H9 (cell line): ENCODE results near the gene SUSD2. TPM values are rescaled to one million over a fixed set of nuclear protein-coding genes. Genes with fewer than 3 reads are reported as not detected.

Experiments
- DNase-seq: peaks from one replicate; pipeline ENCODE4 v3.0.0-alpha.2; 2017
- H2AFZ ChIP-seq: one replicate; pipeline ENCODE4 v1.6.1; 2013; ENCODE audit warnings: mild to moderate bottlenecking, low read length, control low read depth, moderate library complexity
- H2AK5ac ChIP-seq: 2 replicates; pipeline ENCODE4 v1.6.1; 2013; ENCODE audit warnings: low read length, control low read depth, mixed read lengths; ENCODE audit not compliant: insufficient read length
- H2BK120ac ChIP-seq: one replicate; pipeline ENCODE4 v1.6.1; 2013; ENCODE audit warnings: low read depth, mild to moderate bottlenecking, low read length, control low read depth, inconsistent platforms; ENCODE audit not compliant: poor library complexity, severe bottlenecking
- H2BK12ac ChIP-seq: 2 replicates; pipeline ENCODE4 v1.6.1; 2013; ENCODE audit warnings: low read length, control low read depth, mixed read lengths, low read depth; ENCODE audit not compliant: insufficient read length
- H2BK15ac ChIP-seq: 2 replicates; pipeline ENCODE4 v1.6.1; 2013; ENCODE audit warnings: low read depth, low read length, control low read depth
- H2BK20ac ChIP-seq: one replicate; pipeline ENCODE4 v1.6.1; 2013; ENCODE audit warnings: low read depth, mild to moderate bottlenecking, low read length, control low read depth, inconsistent platforms; ENCODE audit not compliant: poor library complexity, severe bottlenecking
- H2BK5ac ChIP-seq: 2 replicates; pipeline ENCODE4 v1.6.1; 2013; ENCODE audit warnings: low read length, control low read depth, mixed read lengths; ENCODE audit not compliant: insufficient read length
- H3K14ac ChIP-seq: 2 replicates; pipeline ENCODE4 v1.6.1; 2013; ENCODE audit warnings: low read length, control low read depth; ENCODE audit not compliant: insufficient read depth
- H3K18ac ChIP-seq: 2 replicates; pipeline ENCODE4 v1.6.1; 2013; ENCODE audit warnings: low read depth, mild to moderate bottlenecking, mixed read lengths, low read length, control low read depth; ENCODE audit not compliant: insufficient read length
- H3K23ac ChIP-seq: 2 replicates; pipeline ENCODE4 v1.6.1; 2013; ENCODE audit warnings: low read length, control low read depth, mixed read lengths, low read depth; ENCODE audit not compliant: insufficient read length
- H3K23me2 ChIP-seq: 2 replicates; pipeline ENCODE4 v1.6.1; 2013; ENCODE audit warnings: low read depth, mild to moderate bottlenecking, mixed read lengths, low read length, control low read depth; ENCODE audit not compliant: insufficient read length, poor library complexity, severe bottlenecking
- H3K27ac ChIP-seq: 2 replicates; pipeline ENCODE4 v1.5.1; 2013; ENCODE audit warnings: low read length, control low read depth, mixed read lengths, low read depth; ENCODE audit not compliant: insufficient read length
- H3K27me3 ChIP-seq: 2 replicates; pipeline ENCODE4 v1.6.1; 2013; ENCODE audit warnings: low read length, control low read depth, inconsistent platforms; ENCODE audit not compliant: insufficient read depth
- H3K4ac ChIP-seq: 2 replicates; pipeline ENCODE4 v1.6.1; 2013; ENCODE audit warnings: low read depth, mild to moderate bottlenecking, control low read depth, inconsistent platforms, low read length, moderate library complexity
- H3K4me1 ChIP-seq: 2 replicates; pipeline ENCODE4 v1.6.1; 2013; ENCODE audit warnings: low read length, control low read depth, inconsistent platforms; ENCODE audit not compliant: insufficient read depth
- H3K4me2 ChIP-seq: 2 replicates; pipeline ENCODE4 v1.6.1; 2013; ENCODE audit warnings: low read length, control low read depth, mixed read lengths; ENCODE audit not compliant: insufficient read length, insufficient read depth
- H3K56ac ChIP-seq: 2 replicates; pipeline ENCODE4 v1.6.1; 2013; ENCODE audit warnings: low read depth, mild to moderate bottlenecking, mixed read lengths, low read length, control low read depth; ENCODE audit not compliant: insufficient read length
- H3K79me1 ChIP-seq: 2 replicates; pipeline ENCODE4 v1.6.1; 2013; ENCODE audit warnings: low read depth, mild to moderate bottlenecking, moderate library complexity, low read length, control low read depth, inconsistent platforms; ENCODE audit not compliant: insufficient read depth, poor library complexity, severe bottlenecking
- H3K79me2 ChIP-seq: 2 replicates; pipeline ENCODE4 v1.6.1; 2013; ENCODE audit warnings: low read length, control low read depth, inconsistent platforms; ENCODE audit not compliant: insufficient read depth
- H3K9ac ChIP-seq: 2 replicates; pipeline ENCODE4 v1.6.1; 2013; ENCODE audit warnings: low read length, control low read depth, mixed read lengths; ENCODE audit not compliant: insufficient read length; ENCODE audit errors: extremely low read depth
- H3K9me3 ChIP-seq: one replicate; pipeline ENCODE4 v1.6.1; 2013; ENCODE audit warnings: low read depth, low read length, inconsistent platforms; ENCODE audit not compliant: control insufficient read depth
- H3T11ph ChIP-seq: one replicate; pipeline ENCODE4 v1.6.1; 2013; ENCODE audit warnings: mild to moderate bottlenecking, low read length, control low read depth, inconsistent platforms
- H4K20me1 ChIP-seq: one replicate; pipeline ENCODE4 v1.6.1; 2013; ENCODE audit not compliant: control insufficient read depth, insufficient read length, insufficient read depth
- H4K5ac ChIP-seq: 2 replicates; pipeline ENCODE4 v1.6.1; 2013; ENCODE audit warnings: low read depth, mild to moderate bottlenecking, mixed read lengths, low read length, control low read depth; ENCODE audit not compliant: insufficient read length
- H4K8ac ChIP-seq: replicated peaks from 2 replicates; pipeline ENCODE4 v1.6.1; 2013; ENCODE audit warnings: low read length, control low read depth, mixed read lengths, low read depth; ENCODE audit not compliant: insufficient read length
- H4K91ac ChIP-seq: 2 replicates; pipeline ENCODE4 v1.6.1; 2013; ENCODE audit warnings: low read depth, mild to moderate bottlenecking, moderate library complexity, mixed read lengths, low read length, control low read depth; ENCODE audit not compliant: insufficient read length
- H3K27ac Mint-ChIP-seq, 3 experiments: 2 replicates in 2 of 3; 3 replicates in 1 of 3; pipeline ENCODE4 v1.8.0; 2020 to 2021; ENCODE audit warnings: mixed read lengths in 3 of 3, mild to moderate bottlenecking in 1 of 3, moderate library complexity in 1 of 3
- H3K27me3 Mint-ChIP-seq: 2 replicates; pipeline ENCODE4 v1.8.0; 2021; ENCODE audit warnings: low read depth, mild to moderate bottlenecking, moderate library complexity, mixed read lengths
- H3K36me3 Mint-ChIP-seq, 3 experiments: 2 replicates in 2 of 3; 3 replicates in 1 of 3; pipeline ENCODE4 v1.8.0; 2020 to 2021; ENCODE audit warnings: low read depth in 3 of 3, mixed read lengths in 3 of 3; ENCODE audit not compliant: insufficient read depth in 1 of 3
- H3K4me1 Mint-ChIP-seq, 2 experiments: 2 replicates each; pipeline ENCODE4 v1.8.0; 2020; ENCODE audit warnings: mixed read lengths in 2 of 2
- H3K4me3 Mint-ChIP-seq, 2 experiments: 2 replicates in 1 of 2; 3 replicates in 1 of 2; pipeline ENCODE4 v1.8.0; 2020 to 2021; ENCODE audit warnings: mild to moderate bottlenecking in 2 of 2, mixed read lengths in 2 of 2, moderate library complexity in 1 of 2
- H3K9me3 Mint-ChIP-seq, 2 experiments: 2 replicates in 1 of 2; 3 replicates in 1 of 2; pipeline ENCODE4 v1.8.0; 2020; ENCODE audit warnings: mild to moderate bottlenecking in 2 of 2, mixed read lengths in 2 of 2, moderate library complexity in 1 of 2
- CTCF ChIP-seq: fragments of 200-600 bp; sonication (generic); conservative IDR thresholded peaks from 3 replicates; pipeline ENCODE4 v1.8.0; 2021; ENCODE audit warnings: antibody characterized with exemption, mild to moderate bottlenecking
- WGBS: extraction: QIAGEN DNeasy Blood & Tissue Kit; methylation state at CpG from one replicate; pipeline ENCODE4 v1.1.7; 2013; ENCODE audit warnings: missing lambda C conversion rate, low lambda C conversion rate, mixed read lengths; ENCODE audit not compliant: insufficient read length; ENCODE audit errors: extremely low coverage; 5-methylcytosine and 5-hydroxymethylcytosine counted together
- total RNA-seq: library from RNA; stranded (reverse); gene quantifications from 2 replicates; pipeline ENCODE4 v1.2.1, GENCODE V29; 2021

Gene SUSD2
- total RNA-seq, 1 experiment from 2014 or later = 4.2 TPM

GRCh38 chr22:24178021-24178431, 3.3 kb upstream of the SUSD2 start:
- Mint-ChIP-seq H3K27ac (no peak overlapping the region), H3K4me1 (peaks cover 10 to 22% of the 10 kb centered on the region in 2 experiments), H3K27me3 (no peaks in the 10 kb centered on the region; the same call in none of the 2 replicates), H3K4me3 (no peak overlapping the region), H3K36me3 (peaks cover 2 to 20% (median 11%) of the 10 kb centered on the region in 3 experiments; a peak in 5 of 7 replicates), H3K9me3 (no peaks in the 10 kb centered on the region; a peak in 2 of 5 replicates)
- no peaks in the 10 kb centered on the region for H3K79me1 ChIP-seq
- no peaks in the 10 kb centered on the region for H3K27me3 ChIP-seq
- TF ChIP-seq CTCF = no peak
- H3K9ac ChIP-seq = no peak overlapping the region
- H4K20me1 ChIP-seq = no peaks in the 10 kb centered on the region
- H3K14ac ChIP-seq = no peak overlapping the region
- no peak overlapping the region for H2BK20ac ChIP-seq
- H3K4ac ChIP-seq = no peak overlapping the region
- H3K56ac ChIP-seq = no peak overlapping the region
- H3K9me3 ChIP-seq = no peaks in the 10 kb centered on the region
- H3K79me2 ChIP-seq = no peaks in the 10 kb centered on the region
- no peak overlapping the region for H2BK120ac ChIP-seq
- H3K23me2 ChIP-seq = no peaks in the 10 kb centered on the region
- H2AK5ac ChIP-seq = no peak overlapping the region
- no peaks in the 10 kb centered on the region for H3K4me1 ChIP-seq
- no peak overlapping the region for H4K8ac ChIP-seq
- no peak overlapping the region for H3T11ph ChIP-seq
- H2BK5ac ChIP-seq = no peak overlapping the region
- no peak overlapping the region for H4K5ac ChIP-seq
- no peak overlapping the region for H2AFZ ChIP-seq
- DNase-seq = no peak
- H3K4me2 ChIP-seq = no peak overlapping the region
- no peak overlapping the region for H2BK12ac ChIP-seq
- H2BK15ac ChIP-seq = no peak overlapping the region
- no peak overlapping the region for H3K27ac ChIP-seq
- no peak overlapping the region for H3K23ac ChIP-seq
- H3K18ac ChIP-seq = no peak overlapping the region
- no CpG with 5 or more reads among the region's 12 CpGs for WGBS
- H4K91ac ChIP-seq = no peak overlapping the region
